Activated naive CD4-positive, alpha-beta T cell treated with anti-CD3 and anti-CD28 coated beads, Interleukin-2, amount 50 U/mL, for 24 hours (primary cell): ENCODE measurements around the gene PLCH2.

Source experiments
- H3K27ac Mint-ChIP-seq: one replicate; pipeline ENCODE4 v1.8.0; 2021; ENCODE audit warnings: mild to moderate bottlenecking, mixed read lengths
- H3K27me3 Mint-ChIP-seq: one replicate; pipeline ENCODE4 v1.8.0; 2021; ENCODE audit warnings: mixed read lengths
- H3K36me3 Mint-ChIP-seq: one replicate; pipeline ENCODE4 v1.8.0; 2021; ENCODE audit warnings: mixed read lengths
- H3K4me1 Mint-ChIP-seq: one replicate; pipeline ENCODE4 v1.8.0; 2021; ENCODE audit warnings: mixed read lengths
- H3K4me3 Mint-ChIP-seq: one replicate; pipeline ENCODE4 v1.8.0; 2021; ENCODE audit warnings: mild to moderate bottlenecking, mixed read lengths
- H3K9me3 Mint-ChIP-seq: one replicate; pipeline ENCODE4 v1.8.0; 2021; ENCODE audit warnings: mixed read lengths

PLCH2 gene

DNA sequence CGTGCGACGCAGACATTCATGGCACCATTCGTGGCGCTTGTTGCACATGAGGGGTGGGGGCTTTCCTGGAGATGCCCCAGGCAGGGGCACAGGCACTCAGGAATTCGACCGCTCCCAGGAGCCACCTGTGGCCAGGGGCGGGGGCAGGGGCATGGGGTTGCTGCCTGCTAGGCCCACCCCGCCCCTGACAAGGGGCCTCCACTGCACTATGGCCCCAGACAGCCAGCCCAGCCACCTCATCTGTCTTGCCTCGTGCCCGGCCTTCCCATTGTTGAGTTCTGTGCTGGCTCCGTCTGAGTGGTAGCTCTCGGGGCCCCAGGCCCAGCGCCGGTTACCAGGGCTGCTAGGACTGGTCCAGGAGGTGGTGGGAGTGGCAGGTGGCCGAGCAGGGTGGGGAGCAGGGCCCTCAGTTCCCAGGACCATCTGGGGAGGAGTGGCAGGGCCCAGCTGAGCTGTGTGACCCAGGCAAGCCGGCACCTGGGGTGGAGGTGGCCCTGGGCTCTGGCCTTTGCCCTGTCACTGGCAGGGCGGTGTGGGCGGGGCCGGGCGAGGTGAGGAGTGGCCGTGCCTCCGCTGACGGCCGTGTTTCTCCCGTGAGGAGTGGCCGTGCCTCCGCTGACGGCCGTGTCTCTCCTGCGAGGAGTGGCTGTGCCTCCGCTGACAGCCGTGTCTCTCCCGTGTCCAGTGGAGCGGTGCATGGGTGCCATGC is 1.9 kb downstream of the PLCH2 start:
- Mint-ChIP-seq H3K27ac (no peak overlapping the region), H3K36me3 (no peaks in the 10 kb centered on the region), H3K4me1 (no peaks in the 10 kb centered on the region), H3K27me3 (no peaks in the 10 kb centered on the region), H3K4me3 (no peak overlapping the region), H3K9me3 (no peaks in the 10 kb centered on the region)

DNA sequence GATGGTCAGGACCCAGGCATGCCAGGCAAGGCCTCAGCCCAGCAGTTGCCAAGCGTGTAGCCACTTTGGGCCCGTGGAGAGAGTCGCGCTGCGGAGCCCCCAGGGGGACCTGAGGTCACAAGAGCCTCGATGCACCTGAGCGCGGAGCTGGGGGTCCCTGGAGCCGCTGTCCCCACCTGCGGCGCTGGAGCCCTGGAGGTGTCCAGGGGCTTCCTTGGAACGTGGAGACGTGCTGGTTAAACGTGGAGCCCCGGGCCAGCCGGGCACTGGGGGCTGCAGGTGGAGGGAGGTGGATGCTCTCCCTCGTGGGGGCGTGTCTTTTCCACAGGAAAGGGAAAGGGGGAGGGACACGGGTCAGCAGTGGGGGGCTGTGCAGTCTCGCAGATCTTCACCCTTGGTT is 3.1 kb downstream of the PLCH2 start:
- Mint-ChIP-seq H3K9me3 (no peaks in the 10 kb centered on the region), H3K36me3 (no peaks in the 10 kb centered on the region), H3K27ac (no peak overlapping the region), H3K4me3 (no peak overlapping the region), H3K4me1 (no peaks in the 10 kb centered on the region), H3K27me3 (no peaks in the 10 kb centered on the region)

DNA sequence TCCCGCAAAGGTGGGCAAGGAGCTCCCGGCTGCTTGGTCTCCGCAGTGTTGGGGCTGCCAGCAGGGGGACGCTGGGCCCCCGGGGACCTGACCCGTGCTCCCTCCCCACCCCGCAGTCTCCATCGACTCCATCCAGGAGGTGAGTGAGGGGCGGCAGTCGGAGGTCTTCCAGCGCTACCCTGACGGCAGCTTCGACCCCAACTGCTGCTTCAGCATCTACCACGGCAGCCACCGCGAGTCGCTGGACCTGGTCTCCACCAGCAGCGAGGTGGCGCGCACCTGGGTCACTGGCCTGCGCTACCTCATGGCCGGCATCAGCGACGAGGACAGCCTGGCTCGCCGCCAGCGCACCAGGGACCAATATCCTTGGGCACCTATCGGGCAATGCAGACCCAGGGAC is 3.5 kb downstream of the PLCH2 start:
- Mint-ChIP-seq H3K4me1 (no peaks in the 10 kb centered on the region), H3K9me3 (no peaks in the 10 kb centered on the region), H3K27ac (no peak overlapping the region)

DNA sequence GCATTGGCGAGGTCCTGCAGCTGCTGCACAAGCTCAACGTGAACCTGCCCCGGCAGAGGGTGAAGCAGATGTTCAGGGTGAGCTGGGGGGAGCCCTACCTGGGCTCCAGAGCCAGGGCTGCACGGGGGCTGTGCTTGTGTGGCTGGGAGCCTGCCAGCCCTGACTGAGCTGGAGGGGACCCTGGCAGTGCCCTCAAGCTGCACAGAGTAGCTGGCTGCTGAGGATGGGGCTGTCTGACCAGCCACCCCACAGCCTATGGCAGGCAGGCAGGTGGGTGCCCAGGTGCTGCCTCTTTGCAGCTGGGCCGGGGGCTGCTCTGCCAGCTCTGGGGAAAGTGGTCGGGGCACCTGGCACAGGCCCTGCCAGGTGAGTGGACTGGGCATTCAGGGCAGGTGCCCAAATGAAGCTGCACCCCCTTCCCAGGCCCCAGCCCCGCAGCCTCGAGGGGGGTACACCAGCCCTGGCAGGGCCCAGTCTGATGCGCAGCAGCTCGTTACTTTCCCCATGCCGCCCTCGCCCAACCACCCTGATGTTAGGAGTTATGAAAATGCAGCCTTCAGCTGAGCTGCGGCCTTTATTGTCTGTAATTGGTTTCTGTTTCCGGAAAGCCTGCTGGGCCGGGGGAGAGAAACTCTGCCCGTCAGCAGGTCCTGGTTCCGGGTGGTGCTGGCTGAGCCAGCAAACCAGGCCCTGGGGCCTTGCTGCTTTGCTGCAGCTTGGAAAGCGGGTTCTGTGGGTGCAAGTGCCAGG is 4.3 kb downstream of the PLCH2 start:
- Mint-ChIP-seq H3K27ac (no peak overlapping the region), H3K9me3 (no peaks in the 10 kb centered on the region), H3K4me1 (no peaks in the 10 kb centered on the region), H3K27me3 (no peaks in the 10 kb centered on the region), H3K4me3 (no peak overlapping the region), H3K36me3 (no peaks in the 10 kb centered on the region)

More for the DNA sequence above, 3.5 kb downstream of the PLCH2 start:
- Mint-ChIP-seq H3K36me3 (no peaks in the 10 kb centered on the region), H3K27me3 (no peaks in the 10 kb centered on the region), H3K4me3 (no peak overlapping the region)

- Mint-ChIP-seq H3K36me3 (no peaks in the 10 kb centered on the region), H3K9me3 (no peaks in the 10 kb centered on the region), H3K4me3 (no peak overlapping the region), H3K27ac (no peak overlapping the region), H3K4me1 (no peaks in the 10 kb centered on the region), H3K27me3 (no peaks in the 10 kb centered on the region)
Measured at GRCh38 chr1:2480986-2481364, 4.9 kb downstream of the PLCH2 start.

DNA sequence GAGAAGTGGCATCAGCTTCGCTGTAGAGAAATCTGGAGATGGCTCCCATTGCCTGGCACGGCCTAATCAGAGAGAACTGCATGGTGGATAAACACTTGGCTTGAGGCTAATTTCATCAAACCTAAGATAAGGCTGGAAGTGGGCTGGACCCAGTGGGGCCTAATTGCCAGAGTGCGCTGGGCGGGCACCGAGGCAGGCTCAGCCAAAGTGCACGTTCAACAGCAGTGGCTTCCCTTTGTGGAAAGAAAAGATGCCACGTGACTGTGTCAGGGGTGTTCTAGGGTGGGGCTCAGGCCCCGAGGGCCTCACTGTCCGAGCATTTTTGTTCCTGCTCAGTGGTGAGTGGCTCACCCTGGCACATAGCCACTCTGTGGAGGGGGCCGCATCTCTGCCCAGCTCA is 5.8 kb downstream of the PLCH2 start:
- H3K27ac Mint-ChIP-seq: no peak overlapping the region
- no peaks in the 10 kb centered on the region for H3K4me1 Mint-ChIP-seq
- H3K27me3 Mint-ChIP-seq: no peaks in the 10 kb centered on the region
- H3K36me3 Mint-ChIP-seq: no peaks in the 10 kb centered on the region
- H3K4me3 Mint-ChIP-seq: no peak overlapping the region
- no peaks in the 10 kb centered on the region for H3K9me3 Mint-ChIP-seq

- Mint-ChIP-seq H3K4me3 (no peak overlapping the region), H3K27me3 (no peaks in the 10 kb centered on the region), H3K27ac (no peak overlapping the region), H3K9me3 (no peaks in the 10 kb centered on the region), H3K36me3 (peaks cover 3% of the 10 kb centered on the region), H3K4me1 (no peaks in the 10 kb centered on the region)
Measured at GRCh38 chr1:2482588-2482987, 6.5 kb downstream of the PLCH2 start.

DNA sequence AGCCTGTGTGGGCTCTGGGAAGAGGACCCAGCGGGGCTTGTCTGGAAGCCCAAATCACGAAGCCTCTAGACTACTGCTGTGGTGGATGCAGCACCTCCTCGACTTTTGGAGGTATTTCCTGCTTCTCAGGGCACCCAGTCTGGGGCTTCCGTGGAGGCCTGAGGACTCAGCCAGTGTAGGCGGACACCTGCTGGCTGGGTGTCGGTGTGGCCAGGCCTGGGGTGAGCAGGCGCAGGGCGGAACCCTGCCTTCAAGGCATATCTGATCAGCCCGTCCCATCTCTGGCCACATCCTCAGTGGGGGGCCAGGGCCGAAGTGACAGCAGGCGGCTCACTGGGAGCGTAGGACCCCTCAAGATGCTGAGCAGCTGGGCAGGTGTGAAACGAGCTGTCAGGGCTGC is 6.9 kb downstream of the PLCH2 start:
- H3K4me1 Mint-ChIP-seq: no peaks in the 10 kb centered on the region
- no peak overlapping the region for H3K4me3 Mint-ChIP-seq
- no peaks in the 10 kb centered on the region for H3K9me3 Mint-ChIP-seq
- no peaks in the 10 kb centered on the region for H3K27me3 Mint-ChIP-seq
- H3K27ac Mint-ChIP-seq: no peak overlapping the region
- peaks cover 7% of the 10 kb centered on the region for H3K36me3 Mint-ChIP-seq

DNA sequence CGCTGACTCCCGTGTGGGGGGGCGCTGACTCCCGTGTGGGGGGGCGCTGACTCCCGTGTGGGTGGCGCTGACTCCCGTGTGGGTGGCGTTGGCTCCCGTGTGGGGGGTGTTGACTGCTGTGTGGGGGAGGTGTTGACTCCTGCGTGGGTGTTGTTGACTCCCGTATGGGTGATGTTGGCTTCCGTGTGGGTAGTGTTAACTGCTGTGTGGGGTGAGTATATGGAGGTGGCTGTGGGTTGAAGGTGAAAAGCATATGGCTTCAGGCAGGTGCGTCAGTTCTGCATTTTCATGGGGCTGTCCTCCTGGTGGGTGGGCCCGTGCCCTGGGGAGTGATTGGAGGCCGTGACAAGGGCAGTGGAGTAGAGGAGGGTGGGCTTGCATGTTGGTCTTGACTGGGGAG is 7.9 kb downstream of the PLCH2 start:
- Mint-ChIP-seq H3K36me3 (peaks cover 15% of the 10 kb centered on the region), H3K27me3 (no peaks in the 10 kb centered on the region), H3K27ac (no peak overlapping the region), H3K9me3 (no peaks in the 10 kb centered on the region), H3K4me3 (no peak overlapping the region), H3K4me1 (no peaks in the 10 kb centered on the region)

DNA sequence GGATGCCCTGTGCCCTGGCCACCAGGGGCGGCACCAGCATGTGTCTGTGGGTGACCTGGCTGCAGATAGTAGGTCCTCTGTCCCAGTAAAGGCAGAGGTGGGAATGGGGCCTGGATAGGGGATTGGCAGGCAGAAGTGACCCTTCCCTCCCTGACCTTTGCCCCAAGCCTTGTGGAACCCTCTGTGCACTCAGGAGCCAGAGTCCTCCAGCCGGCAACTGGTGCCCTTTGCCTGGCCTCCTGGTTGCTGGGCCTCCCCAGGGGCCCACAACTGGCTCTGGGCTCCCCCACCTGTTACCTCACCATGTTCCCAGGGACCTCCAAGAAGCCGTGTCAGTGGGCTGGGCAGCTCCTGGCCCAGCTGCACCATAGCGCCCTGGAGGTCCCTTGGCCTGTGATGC is 10.0 kb downstream of the PLCH2 start:
- no peaks in the 10 kb centered on the region for H3K9me3 Mint-ChIP-seq
- no peaks in the 10 kb centered on the region for H3K27me3 Mint-ChIP-seq
- no peaks in the 10 kb centered on the region for H3K4me1 Mint-ChIP-seq
- H3K36me3 Mint-ChIP-seq: peaks cover 17% of the 10 kb centered on the region
- H3K4me3 Mint-ChIP-seq: no peak overlapping the region
- no peak overlapping the region for H3K27ac Mint-ChIP-seq

DNA sequence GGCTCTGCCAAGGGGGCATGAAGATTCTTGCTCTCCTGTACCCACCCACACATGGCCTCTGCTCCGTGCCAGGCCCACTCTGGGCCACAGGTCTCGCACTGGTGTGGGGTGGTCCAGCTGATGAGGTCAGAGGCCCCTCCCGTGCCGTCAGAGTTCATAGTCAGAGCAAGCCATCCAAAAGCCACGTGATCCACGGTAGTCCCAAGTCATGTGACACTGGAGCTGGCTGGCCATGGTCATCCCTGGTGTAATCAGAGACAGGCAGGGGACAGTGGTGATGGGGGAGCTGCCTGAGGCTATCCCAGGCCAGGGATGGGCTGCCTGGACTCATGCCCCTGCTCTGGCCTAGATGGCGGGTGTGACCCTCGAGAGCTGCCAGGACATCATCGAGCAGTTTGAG is 10.5 kb downstream of the PLCH2 start:
- Mint-ChIP-seq H3K27me3 (no peaks in the 10 kb centered on the region), H3K4me3 (no peak overlapping the region), H3K36me3 (peaks cover 20% of the 10 kb centered on the region), H3K27ac (no peak overlapping the region), H3K9me3 (no peaks in the 10 kb centered on the region), H3K4me1 (no peaks in the 10 kb centered on the region)

DNA sequence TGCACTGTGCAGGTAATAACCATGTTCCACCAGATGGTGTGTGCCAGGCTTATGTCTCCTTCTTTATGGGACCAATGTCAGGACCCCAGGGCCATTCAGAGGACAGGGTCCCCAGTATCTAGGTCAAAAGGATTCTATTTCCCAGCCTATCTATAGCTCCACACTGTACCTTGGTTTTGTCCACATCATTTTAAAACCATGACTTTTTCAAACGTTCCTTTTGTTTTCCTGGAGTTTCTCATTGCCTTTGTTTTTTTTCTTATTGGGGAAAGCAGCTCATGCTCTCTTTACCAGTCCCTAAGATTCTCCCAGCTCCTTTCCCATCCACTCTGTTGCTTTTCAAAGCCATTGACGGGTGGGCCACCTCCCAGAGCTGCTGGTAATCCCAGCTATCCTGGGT is 12.6 kb downstream of the PLCH2 start:
- Mint-ChIP-seq H3K4me1 (peaks cover 7% of the 10 kb centered on the region), H3K9me3 (no peaks in the 10 kb centered on the region), H3K36me3 (peaks cover 20% of the 10 kb centered on the region), H3K27me3 (no peaks in the 10 kb centered on the region), H3K4me3 (no peak overlapping the region), H3K27ac (peak overlapping the region; percentile 9)

- Mint-ChIP-seq H3K9me3 (no peaks in the 10 kb centered on the region), H3K4me1 (peaks cover 13% of the 10 kb centered on the region), H3K27ac (no peak overlapping the region), H3K27me3 (no peaks in the 10 kb centered on the region), H3K36me3 (peaks cover 20% of the 10 kb centered on the region), H3K4me3 (no peak overlapping the region)
Measured at GRCh38 chr1:2489615-2490014, 13.5 kb downstream of the PLCH2 start.

GRCh38 chr1:2492091-2492490 is 16.0 kb downstream of the PLCH2 start:
- H3K9me3 Mint-ChIP-seq: no peaks in the 10 kb centered on the region

DNA sequence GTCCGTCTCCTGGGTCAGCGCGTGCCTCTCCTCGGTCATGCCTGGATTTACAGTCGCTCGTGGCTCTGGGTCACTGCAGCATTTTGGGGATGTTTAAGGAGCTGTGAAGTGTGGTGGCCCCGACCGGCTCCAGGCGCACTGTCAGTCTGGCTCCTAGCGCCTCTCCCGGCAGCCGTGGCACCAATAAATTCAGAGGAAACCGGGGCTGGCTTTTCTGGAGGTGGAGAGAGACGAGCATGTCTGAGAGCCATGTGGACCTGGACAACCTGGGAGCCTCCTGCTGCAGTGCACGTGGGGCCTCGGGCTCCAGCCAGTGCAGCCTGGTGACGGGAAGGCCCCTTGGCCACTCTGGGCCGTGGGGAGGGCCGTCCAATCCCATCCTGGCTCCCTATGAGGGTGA is 17.1 kb downstream of the PLCH2 start:
- H3K36me3 Mint-ChIP-seq: peaks cover 12% of the 10 kb centered on the region

More at GRCh38 chr1:2492091-2492490, 16.0 kb downstream of the PLCH2 start:
- Mint-ChIP-seq H3K4me1 (peaks cover 13% of the 10 kb centered on the region), H3K4me3 (no peak overlapping the region), H3K27ac (no peak overlapping the region), H3K36me3 (peaks cover 20% of the 10 kb centered on the region), H3K27me3 (no peaks in the 10 kb centered on the region)

DNA sequence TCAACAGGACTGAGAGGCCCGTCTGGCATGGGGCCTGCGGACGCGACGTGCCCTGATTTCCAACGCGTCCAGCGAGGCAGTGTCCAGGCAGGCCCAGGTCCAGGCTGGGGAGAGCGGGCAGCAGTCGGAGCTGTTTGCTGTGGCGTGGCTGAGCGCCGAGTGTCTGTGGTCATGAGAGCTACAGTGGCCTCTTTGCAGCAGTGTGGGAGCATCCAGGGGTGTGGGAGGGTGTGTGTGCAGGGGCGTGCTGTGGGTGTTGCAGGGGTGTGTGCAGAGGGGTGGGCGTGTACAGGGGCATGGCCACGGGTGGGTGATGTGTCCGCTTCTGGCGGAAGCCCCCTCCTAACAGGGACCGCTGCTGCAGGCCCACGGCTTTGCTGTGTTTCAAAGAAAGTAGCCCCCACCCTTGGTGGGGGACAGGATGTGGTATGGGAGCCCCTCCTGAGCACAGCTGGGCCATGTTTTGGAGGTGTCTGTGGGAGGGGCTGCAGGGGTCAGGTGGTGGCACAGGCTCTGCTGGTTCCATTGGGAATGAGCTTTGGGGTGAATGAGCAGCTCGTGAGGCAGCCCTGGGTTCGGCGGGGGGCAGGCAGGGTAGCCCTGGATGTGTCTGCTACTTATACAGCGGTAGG is 17.7 kb downstream of the PLCH2 start:
- H3K27me3 Mint-ChIP-seq: no peaks in the 10 kb centered on the region
- no peak overlapping the region for H3K4me3 Mint-ChIP-seq
- H3K27ac Mint-ChIP-seq: peak overlapping the region; percentile 35
- no peaks in the 10 kb centered on the region for H3K9me3 Mint-ChIP-seq
- peaks cover 13% of the 10 kb centered on the region for H3K4me1 Mint-ChIP-seq
- peaks cover 7% of the 10 kb centered on the region for H3K36me3 Mint-ChIP-seq

More for the DNA sequence above, 17.1 kb downstream of the PLCH2 start:
- Mint-ChIP-seq H3K9me3 (no peaks in the 10 kb centered on the region), H3K4me1 (peaks cover 13% of the 10 kb centered on the region), H3K27ac (no peak overlapping the region), H3K4me3 (no peak overlapping the region), H3K27me3 (no peaks in the 10 kb centered on the region)
